Measurements from ENCODE around the gene HERC3.

Gene HERC3

GRCh38 chr4:88582493-88582892, 9.8 kb upstream of the HERC3 start:
- no peak overlapping the region for H3K27ac ChIP-seq
- TF ChIP-seq, protein P1, sequence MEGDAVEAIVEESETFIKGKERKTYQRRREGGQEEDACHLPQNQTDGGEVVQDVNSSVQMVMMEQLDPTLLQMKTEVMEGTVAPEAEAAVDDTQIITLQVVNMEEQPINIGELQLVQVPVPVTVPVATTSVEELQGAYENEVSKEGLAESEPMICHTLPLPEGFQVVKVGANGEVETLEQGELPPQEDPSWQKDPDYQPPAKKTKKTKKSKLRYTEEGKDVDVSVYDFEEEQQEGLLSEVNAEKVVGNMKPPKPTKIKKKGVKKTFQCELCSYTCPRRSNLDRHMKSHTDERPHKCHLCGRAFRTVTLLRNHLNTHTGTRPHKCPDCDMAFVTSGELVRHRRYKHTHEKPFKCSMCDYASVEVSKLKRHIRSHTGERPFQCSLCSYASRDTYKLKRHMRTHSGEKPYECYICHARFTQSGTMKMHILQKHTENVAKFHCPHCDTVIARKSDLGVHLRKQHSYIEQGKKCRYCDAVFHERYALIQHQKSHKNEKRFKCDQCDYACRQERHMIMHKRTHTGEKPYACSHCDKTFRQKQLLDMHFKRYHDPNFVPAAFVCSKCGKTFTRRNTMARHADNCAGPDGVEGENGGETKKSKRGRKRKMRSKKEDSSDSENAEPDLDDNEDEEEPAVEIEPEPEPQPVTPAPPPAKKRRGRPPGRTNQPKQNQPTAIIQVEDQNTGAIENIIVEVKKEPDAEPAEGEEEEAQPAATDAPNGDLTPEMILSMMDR (conservative IDR thresholded peaks at IDR 0.05), result no peak

DNA sequence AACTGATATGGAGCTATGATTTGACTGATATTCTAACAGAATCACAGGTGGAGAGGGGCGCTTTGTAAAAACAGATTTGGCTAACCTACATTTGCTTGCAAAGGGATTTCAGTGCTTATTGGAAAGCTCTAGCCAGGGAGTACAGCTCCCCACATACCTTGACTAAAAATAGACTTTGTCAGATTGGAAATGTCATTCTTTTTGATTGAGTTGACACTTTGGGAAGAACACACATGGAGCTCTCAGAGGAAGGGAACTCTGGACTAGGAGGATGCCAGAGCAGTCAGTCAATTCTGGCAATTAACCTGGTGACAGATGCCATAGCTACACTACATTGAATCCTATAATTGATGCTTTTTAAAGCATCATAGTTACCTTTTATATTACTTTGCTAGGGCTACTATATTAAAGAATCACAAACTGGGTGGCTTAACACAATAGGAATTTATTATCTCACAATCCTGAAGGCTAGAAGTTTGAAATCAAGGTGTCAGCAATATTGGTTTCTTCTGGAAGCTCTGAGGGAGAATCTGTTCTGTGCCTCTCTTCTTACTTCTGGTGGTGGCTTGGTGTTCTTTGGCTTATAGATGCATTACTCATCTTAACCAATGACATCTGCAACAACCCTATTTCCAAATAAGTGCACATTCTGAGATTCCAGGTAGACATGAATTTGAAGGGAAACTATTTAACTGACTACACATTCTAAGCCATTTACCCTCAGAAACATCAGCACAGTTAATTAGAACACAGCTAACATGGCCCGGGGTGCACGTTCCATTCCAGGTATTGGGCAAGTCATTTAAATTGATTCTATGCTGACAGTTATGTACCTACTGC, 8.4 kb upstream of the HERC3 start:
- TF ChIP-seq, protein P1 (conservative IDR thresholded peaks at IDR 0.05), result no peak
- H3K27ac ChIP-seq, result no peak overlapping the region

GRCh38 chr4:88584471-88584900, 7.8 kb upstream of the HERC3 start:
- H3K27ac ChIP-seq, result peak overlapping the region; percentile 1; the same call in 1 of the 2 replicates
- TF ChIP-seq, protein P1 (conservative IDR thresholded peaks at IDR 0.05), result no peak

DNA sequence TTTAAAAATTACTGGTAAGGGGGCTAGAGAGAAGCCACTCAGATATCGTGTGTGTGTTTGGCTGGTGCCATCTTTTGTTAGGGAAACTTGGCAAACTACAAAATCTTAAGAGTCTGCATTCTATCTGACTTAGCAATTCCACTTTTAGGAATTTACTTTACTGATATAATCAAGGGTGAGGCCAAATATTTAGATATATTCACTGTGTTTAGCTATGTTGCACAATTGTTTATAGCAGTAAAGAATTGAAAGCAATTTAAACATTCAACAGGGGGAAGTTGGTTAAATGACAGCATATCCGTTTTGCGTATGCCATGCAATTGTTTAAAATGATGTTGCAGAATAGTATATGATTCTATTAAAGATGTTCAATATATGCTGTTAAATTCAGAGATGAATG, 6.4 kb upstream of the HERC3 start:
- no peak overlapping the region; the same call in 1 of the 2 replicates for H3K27ac ChIP-seq
- TF ChIP-seq, protein P1 (conservative IDR thresholded peaks at IDR 0.05), result no peak

DNA sequence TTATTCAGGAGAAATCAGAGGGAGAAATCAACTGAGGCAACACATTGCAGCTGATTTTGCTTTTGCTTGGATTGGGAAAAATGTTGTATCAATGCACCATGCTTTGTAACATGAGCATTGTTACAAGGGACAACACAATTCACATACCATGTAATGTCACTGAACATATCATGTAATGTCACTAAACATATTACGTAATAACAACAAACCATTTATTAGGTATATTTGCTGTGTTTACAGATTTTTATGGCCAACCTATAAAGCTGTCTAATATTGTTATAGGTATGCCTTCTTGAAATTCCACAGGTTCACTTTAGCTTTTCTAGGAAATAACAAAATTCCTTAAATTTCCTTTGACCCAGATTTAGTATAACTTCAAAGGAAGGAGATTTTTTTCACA, 5.0 kb upstream of the HERC3 start:
- TF ChIP-seq, protein P1 (conservative IDR thresholded peaks at IDR 0.05), result no peak
- peak overlapping the region; percentile 70 for H3K27ac ChIP-seq

GRCh38 chr4:88592600-88593448, 544 bp downstream of the HERC3 start:
- TF ChIP-seq, protein P1 (conservative IDR thresholded peaks at IDR 0.05), result no peak
- peak overlapping the region; percentile 93 for H3K27ac ChIP-seq

DNA sequence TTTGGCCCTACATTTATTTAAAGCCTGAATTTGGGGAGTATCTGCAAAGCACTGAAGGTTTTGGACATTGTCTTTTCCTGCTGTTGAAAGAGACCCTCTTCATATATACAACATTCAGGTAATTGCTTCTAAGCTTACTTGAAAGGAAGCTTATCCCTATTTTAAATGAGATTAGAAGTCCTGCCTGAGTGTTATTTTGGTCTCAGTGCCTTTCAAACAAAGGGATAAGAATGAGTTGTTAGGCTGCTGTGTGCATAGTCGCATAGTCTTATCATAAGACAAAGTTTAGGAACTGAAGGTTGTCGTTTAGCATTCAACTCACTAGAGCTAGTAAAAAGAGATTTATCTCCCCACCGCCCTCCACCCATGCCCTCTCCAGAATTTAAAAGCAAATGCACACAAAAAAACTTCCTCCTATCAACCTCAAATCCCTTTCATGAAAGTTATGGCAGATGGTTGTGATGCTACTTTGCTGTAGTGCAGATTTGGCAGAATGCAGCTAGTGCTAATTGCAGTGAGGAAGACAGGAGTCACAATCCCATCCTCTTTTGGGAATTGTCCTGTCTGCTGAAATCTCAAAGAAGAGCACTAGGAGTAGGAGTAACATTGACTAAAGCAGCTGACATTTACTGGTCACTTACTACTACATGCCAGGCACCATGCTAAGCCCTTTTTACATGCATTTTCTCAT, 5.8 kb downstream of the HERC3 start:
- TF ChIP-seq, protein P1 (conservative IDR thresholded peaks at IDR 0.05), result no peak
- peak overlapping the region; percentile 91 for H3K27ac ChIP-seq

Data from VCaP (cell line).